COR-L47 (cell line): ENCODE measurements around the gene RPTOR.
"Not testable (repeated sequence)": the region's sequence is repeated elsewhere in the genome, so short reads cannot be mapped to it uniquely, and the experiment has no call there.

Experiments used
- DNase-seq: peaks from one replicate; lab custom pipeline; 2025; lab: John Stamatoyannopoulos, UW

RPTOR gene

DNA sequence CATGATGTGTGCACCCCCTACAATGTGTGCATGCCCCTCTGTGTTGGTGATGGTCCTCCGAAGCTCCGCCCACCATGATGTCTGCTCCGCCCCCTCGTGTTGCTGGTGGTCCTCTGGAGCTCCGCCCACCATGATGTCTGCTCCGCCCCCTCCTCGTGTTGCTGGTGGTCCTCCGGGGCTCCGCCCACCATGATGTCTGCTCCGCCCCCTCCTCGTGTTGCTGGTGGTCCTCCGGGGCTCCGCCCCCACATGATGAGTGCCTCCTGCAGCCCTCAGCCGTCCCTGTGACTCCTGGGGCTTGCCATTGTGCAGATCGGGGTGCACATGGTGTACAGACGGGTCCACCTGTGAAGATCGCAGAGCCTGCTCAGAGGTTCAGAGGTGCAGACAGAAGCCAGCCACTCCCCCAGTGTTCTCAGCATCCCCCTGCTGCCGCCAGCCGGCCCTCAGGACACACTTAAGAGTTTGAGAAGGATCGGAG lies 317.9 kb downstream of the RPTOR start:
- DNase-seq, result no peak

DNA sequence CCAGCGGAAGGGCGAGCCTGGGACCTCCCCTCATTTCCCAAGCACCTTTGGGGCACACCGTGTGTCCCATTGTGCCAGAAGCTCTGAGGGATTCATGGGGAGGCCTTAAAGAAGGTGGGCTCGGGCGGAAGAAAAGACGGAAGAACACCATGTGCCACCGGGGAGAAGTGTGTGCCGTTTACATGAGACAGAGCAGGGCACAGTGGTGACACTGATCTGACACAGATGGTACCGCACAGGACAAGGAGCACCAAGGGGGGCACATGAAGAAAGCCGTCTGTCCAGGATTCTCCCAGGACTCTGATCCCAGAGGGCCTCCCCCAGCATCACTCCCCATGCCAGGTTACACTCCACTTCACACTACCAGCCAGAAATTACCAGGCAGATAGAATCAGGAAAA lies 318.3 kb downstream of the RPTOR start:
- no peak for DNase-seq

DNA sequence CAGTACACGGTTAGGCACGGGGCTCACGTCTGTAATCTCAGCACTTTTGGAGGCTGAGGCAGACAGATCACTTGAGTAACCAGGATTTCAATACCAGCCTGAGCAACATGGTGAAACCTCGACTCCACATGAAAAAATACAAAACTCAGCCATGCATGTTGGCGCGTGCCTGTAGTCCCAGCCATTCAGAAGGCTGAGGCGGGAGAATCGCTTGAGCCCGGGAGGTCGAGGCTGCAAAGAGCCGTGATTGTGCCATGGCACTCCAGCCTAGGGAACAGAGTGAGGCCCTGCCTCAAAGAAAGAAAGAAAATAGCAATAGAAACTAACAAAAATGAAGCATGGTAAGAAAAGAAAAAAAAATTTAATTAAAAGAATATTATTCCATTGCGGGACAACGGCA lies 319.0 kb downstream of the RPTOR start:
- no peak for DNase-seq

DNA sequence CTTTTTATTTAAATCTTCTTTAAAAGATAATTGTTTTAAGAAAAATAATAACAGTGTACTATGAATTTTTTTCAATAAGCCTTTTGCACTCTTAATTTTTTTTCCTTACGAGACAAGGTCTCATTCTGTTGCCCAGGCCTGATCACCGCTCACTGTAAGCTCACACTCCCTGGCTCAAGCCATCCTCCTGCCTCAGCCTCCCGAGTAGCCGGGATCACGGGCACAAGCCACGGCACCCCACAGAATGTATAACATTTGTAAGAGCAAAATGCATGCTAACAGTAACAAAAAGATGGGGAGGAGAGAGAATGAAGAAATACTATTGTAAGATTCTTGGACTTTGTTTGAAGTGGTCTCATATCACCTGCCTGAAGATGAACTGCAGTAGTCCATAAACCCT lies 320.1 kb downstream of the RPTOR start:
- no peak for DNase-seq

DNA sequence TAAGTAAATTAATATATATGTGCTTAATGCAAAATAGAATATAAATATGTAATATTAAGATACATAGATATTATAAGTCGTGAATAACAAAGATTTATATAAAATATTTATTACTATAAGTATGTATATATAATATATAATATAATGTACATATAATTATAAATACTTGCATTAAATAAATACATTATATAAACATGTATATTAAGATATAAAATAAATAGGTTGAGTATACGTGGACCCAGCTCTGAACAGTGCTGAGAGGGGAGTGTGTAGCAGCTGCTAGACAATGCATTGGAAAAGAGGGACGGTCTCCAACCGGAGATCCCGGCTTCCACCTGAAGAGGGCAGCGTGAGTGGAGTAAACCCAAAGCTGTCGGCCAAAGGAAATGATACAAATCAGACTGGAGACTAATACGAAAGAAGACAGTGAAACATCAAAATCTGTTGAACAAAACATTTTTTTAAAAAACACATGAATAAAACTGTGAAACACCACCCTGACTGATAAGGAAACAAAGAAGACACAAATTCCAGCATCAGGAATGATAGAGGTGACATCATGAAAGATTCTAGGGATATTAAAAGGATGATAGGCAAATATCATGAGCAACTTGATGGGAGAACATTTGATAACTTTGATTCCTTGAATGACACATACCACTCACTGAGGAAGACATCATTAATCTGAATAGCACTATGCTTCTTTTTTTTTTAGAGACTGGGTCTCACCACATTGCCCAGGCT lies 321.6 kb downstream of the RPTOR start:
- peak; percentile 36 for DNase-seq

DNA sequence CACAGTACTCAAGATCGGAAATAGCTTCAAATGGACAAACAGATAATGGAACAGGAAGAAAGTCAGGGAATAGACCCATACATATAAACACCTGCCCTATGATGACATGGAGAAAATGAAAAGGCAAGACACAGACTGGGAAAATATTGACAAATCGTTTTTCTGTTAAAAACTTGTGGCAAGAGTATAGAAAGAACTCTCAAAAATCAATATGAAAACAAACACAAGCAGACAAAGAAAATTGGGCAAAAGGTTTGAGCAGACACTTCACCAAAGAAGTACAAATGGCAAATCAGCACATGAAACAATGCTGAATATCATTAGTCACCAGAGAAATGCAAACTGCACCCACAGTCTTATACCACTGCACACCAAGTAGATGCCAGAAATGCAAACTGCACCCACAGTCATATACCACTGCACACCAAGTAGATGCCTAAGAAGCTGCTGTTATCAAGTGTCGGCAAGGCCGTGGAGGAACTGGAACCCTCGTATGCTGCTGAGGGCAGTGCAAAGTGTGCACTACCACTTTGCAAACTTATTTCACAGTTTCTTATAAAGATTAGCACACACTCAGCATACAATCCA lies 323.5 kb downstream of the RPTOR start:
- no peak for DNase-seq

DNA sequence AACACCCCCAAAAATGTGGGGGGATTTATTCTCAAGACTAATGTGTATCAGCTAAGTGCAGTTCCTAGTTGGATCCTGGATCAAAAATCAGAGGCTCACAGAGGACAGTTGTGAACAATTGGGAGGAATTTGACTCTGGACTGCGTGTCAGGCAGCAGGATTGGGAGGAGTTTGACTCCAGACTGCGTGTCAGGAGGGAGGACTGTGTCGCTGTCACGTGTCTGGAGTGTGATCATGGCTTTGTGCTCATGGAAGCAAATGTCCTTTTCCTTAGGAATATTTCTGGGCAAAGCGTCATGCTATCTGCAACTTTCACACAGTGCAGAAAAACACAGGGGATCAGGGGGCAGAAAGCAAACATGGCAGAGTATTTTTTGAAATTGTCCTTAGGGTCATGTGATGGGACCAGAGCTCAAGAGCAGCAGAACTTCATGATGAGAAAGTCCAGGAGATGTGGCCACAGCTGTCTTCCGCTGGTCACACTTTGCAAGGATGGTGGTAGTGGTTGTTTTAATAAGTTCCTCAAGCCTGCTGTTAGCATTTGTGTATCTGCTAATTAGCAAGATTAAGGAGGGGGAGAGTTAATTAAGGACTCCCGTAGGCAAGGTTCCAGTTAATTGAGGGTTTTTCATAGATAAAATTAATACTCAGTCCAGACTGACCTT lies 325.0 kb downstream of the RPTOR start:
- no peak for DNase-seq

DNA sequence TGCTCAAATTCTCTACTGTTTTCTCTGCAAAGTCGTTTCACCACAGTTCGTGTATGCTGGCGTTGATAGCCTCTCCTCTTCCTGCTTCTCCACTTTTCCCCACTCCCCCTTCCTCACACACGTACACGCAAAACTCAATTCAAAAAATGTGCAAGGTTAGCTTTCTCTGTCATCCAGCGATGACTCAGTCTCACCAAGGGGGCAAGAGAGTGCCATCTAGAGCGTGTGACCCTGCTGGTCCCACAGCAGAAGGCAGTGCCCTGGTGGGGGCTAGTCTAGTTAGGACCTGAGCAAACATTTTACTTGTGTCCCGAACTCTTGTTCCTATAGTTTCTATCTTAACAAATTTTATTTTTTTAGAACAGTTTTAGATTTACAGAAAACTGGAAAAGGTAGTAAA lies 325.8 kb downstream of the RPTOR start:
- no peak for DNase-seq

DNA sequence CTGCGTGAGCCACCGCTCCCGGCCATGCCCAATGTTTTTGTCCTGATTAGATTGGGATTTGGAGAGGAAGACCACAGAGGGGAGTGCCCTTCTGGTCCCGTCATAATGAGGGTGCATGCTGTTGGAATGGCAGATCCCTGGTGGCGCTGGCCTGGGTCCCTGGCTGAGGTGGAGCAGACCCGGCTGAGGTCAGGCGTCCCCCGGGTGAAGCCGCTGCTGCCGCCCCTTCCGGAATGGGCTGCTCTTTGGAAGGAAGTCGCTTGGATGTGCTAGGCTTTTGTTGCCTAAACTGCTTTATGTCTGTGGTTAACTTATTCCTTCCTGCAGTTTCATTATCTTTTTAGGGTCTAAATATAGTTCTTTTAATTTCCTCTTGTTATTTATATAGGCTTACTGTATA lies 326.7 kb downstream of the RPTOR start:
- DNase-seq, result no peak

DNA sequence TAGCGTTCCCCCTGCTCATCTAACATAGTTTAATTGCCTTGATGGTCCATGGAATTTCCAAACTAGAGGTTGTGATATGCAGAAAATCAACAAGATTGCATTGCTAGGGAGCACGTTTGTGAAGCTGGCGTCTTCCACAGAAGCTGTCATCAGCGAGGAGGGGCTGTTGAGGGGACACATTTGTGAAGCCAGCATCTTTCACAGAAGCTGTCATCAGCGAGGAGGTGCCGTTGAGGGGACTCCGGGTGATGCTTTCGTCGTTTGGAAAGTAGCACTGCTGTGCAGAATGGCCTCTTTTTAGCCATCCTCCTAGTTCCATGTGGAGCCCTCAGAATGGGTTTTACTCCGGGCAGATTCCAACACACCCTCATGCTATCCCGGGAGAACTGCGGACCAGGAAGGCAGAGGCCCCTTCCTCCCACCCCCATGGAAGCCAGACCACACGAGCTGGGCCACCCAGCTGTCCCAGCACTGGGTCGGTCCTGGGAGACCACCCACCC lies 327.4 kb downstream of the RPTOR start:
- DNase-seq, result no peak

DNA sequence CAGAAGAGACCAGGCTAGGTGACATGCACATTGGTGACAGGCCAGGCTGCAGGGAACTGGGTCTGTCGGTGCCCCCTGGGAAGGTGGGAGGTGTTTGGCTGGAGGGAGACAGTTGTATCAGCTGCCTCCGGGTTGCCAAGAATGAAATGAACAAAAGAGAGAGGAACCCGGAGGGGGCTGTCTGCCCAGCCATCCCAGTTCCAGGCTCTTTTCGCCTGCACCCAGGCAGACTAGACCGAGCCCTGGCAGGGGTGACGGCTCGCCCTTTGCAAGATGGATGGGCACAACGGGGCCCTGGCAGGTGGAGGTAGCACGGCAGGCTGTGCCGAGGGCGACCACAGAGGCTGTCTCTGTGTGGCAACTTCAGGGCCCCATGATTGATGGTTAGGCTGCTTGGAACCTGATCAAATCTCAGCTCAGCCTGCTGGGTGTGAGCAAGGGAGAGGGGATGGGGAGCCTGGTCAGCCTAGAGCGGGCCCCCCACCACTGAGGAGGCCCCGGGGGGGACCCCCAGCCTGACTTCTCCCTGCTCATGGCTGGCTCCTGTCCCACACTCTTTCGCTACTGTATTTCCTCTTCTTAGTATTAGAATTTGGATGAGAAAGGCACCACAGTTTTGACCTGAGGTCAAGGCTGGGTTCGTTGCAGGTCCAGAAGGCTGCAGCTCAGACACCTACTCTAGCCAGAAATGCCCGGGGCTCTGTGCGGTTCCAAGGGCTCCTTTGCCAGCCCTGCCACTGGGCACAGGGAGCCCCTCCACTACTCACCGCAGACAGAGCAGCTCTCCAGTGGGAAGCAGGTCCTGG lies 328.1 kb downstream of the RPTOR start:
- DNase-seq, result peak; percentile 54

DNA sequence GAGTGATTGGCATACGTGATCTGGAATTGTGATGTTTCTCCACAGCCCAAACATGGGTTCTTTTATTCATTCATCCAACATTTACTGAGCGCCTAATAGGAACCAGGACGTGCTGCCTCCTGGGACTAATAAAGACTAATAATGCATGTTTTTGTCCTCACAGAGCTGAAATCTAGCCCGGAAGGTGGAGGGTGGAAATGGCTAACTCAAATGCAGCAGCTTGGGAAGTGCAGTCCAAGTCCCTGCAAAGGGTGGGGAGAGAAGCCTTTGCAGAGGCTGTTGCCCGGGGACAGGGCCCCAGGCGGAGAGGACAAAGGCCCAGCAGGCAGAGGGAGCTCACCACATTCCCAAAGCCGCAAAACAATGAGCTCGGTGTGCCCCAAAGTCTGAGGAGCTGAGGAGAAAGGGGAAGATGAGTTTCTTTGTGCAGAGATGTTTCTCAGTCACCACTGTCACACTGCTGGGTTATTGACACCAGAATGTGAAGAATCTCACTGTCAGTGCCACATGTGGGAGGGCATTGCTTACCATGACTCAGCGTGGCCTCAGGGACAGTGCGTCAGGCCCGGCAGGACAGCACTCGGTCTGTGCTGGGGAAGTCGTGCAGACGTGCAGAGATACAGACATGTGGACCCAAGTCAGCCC lies 328.8 kb downstream of the RPTOR start:
- DNase-seq, result no peak

DNA sequence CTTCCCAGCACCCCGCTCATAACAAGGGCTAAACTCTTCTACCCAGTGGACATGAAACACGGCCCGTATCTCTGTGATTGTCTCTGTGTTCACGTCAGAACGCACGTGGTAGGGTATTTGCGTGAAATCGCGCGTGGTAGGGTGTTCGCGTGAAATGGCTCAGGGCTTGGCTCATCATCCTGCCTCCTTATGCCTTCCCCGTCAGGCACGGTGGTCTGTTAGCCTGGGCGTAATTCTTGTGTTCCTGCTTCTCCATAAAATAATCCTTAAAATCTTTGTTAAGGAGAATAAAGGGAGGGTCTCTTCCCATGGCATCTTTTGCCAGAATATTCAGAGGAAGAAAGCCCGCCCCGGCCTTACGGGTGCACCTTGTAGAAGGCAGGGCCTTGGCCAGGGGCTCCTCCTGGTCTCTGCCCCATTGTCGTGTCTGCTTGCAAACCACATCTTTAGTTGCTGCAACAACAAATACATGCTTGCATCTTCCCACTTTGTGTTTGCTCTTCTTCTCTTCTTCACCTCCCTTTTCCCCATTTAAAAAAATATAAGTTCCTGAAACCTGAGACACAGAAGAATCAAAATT lies 330.3 kb downstream of the RPTOR start:
- no peak for DNase-seq

DNA sequence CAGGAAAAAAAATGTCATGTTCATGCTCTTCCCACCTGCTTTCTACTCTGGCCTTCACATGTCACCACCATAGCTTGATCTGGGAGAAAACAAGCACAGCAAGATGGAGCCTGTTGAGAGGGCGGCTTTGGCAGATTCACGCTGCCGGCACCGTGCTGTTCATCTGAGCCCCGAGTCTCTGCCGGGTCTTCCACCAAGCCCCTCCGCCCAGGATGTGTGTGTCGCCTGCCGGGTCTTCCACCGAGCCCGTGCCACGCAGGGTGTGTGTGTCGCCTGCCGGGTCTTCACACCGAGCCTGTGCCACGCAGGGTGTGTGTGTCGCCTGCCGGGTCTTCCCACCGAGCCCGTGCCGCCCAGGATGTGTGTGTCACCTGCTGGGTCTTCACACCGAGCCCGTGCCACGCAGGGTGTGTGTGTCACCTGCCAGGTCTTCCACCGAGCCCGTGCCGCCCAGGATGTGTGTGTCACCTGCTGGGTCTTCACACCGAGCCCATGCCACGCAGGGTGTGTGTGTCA lies 330.9 kb downstream of the RPTOR start:
- not testable (repeated sequence) for DNase-seq

DNA sequence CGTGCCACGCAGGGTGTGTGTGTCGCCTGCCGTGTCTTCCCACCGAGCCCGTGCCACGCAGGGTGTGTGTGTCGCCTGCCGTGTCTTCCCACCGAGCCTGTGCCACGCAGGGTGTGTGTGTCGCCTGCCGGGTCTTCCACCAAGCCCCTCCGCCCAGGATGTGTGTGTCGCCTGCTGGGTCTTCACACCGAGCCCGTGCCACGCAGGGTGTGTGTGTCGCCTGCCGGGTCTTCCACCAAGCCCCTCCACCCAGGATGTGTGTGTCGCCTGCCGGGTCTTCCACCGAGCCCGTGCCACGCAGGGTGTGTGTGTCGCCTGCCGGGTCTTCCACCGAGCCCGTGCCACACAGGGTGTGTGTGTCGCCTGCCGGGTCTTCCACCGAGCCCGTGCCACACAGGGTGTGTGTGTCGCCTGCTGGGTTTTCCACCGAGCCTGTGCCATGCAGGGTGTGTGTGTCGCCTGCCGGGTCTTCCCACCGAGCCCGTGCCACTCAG lies 331.9 kb downstream of the RPTOR start:
- DNase-seq, result not testable (repeated sequence)

DNA sequence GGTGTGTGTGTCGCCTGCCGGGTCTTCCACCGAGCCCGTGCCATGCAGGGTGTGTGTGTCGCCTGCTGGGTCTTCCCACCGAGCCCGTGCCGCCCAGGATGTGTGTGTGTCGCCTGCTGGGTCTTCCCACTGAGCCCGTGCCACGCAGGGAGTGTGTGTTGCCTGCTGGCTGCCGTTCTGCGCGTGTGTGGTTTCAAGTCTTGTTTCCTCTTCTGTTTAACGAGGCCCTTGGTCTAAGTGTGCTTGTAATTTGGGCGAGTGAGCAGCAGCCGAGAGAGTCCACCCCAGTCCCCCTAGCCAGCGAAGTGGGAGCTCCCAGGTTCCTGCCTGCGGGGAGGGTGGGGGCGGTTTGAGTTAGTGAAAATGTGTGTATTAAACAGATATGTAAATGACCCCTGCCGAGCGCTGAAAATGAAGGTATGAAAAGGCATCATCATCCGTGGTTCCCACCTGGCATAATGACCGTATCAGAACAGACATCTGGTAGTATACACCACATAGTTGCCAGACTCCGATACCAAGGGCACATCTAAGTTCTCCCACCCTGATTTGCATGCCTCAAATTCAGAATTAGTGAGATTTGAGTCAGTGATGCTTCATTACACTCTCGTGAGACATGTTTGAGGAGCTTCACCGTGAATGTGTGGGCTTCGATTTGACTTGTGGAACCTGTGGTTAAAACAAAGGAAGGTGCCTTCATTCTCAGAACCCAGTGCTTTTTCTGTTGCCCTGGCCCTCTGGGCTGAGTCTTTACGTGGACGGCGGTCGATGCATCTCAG lies 332.5 kb downstream of the RPTOR start:
- peak; percentile 89 for DNase-seq

DNA sequence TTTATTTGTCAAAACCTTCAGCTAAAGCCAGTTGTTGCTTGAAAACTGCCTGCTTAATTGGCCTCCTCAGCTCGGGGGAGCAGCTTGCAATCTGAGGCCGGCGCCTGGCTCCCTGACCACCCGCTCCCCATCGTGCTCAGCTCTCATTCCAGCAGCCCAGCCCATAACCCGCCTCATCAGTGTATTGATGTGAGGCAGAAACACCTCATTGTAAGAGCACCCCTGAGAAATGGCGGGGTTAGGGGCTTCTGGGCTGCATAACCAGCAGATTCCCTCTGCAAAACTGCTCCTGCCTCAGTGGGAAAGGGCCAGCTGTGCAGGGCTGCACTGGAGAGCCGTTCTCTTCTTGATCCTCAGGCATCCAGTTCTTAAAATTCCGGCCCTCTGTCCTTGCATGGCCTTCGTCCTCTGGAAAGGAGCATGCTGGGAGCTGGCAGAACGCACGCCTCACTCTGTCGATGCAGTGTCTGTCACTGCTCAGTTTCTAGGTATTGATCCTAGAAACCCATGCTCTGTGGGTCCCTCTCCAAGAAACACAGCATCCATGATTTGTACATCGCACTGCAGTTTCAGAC lies 333.2 kb downstream of the RPTOR start:
- no peak for DNase-seq

DNA sequence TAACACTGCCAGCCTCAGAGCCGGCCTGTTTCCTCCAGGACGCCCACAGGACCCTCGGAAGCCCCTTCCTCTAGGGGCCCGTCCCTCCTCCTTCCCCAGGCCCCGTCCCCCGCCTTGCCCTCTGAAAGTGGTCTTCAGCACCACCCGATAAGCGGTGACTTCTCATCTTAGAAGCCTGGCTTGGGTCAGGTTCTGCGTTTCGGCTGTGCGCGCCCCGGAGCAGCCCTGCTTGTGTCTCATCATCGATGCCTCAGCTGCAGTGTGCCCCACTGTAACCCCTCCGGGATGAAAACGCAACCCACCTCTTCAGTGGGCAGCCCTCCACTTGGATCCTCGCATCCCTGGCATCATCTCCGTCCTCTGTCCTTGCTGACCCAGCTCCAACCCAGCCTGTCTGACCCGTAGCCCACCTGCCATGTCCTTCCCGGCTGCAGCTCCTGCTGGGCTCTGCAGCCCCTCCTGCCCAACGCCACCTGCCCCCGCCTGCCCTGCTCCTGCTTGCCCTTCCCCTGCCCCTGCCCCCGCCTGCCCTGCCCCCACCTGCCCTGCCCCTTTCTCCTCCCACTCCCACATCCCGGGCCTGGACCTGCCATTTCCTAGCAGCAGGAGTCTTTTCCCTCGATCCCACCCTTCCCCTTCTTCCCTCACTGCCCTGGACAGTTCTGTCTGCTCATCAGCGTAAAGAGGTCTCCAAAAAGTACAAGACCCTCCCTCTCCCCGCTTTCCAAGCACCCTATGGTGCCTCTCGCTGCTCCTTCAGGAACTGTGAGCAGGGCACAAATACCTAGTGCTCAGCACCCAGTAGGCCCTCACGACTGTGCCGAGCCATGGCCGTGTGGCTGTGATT lies 334.5 kb downstream of the RPTOR start:
- DNase-seq, result no peak
